Measurements from ENCODE around the gene VIPR2.

- TF ChIP-seq CTCF (IDR thresholded peaks at IDR 0.05) (no peak), POLR2AphosphoS5 (IDR thresholded peaks at IDR 0.05) (no peak), POLR2A (IDR thresholded peaks at IDR 0.05) (no peak), EP300 (IDR thresholded peaks at IDR 0.05) (no peak)
These were observed 136.7 kb downstream of the VIPR2 start for GRCh38 chr7:159007996-159008389.

Measured in suprapubic skin (tissue), 4 donors.